ENCODE results near the gene GRIK4.

The GRIK4 gene

DNA sequence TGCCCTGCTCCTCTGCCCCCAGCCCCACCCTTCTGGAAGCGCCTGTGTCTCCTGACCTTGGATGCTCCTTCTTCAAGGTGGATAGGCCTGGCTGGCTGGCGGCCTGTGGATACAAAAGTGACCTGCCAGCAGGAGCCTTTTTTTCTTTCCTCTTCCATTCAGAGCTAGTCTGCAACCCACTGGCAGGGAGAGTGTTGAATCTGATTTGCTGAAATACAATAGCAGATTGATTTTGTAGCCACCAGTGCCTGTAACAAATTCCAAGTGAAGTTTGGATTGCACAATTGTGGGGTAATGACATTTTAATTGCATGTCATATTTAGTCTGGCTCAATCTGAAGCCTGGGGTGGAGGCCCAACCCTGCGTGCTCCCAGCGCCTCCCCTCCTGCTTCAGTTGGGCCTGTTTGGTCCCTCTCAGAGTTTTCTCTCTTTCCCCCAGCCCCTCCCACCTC is 97.2 kb downstream of the GRIK4 start:
- H3K4me3 ChIP-seq (replicated peaks; ENCODE audit: insufficient read depth, low read length) = no peak overlapping the region
- no peak overlapping the region for H3K27ac ChIP-seq (replicated peaks)
- TF ChIP-seq, protein P1, sequence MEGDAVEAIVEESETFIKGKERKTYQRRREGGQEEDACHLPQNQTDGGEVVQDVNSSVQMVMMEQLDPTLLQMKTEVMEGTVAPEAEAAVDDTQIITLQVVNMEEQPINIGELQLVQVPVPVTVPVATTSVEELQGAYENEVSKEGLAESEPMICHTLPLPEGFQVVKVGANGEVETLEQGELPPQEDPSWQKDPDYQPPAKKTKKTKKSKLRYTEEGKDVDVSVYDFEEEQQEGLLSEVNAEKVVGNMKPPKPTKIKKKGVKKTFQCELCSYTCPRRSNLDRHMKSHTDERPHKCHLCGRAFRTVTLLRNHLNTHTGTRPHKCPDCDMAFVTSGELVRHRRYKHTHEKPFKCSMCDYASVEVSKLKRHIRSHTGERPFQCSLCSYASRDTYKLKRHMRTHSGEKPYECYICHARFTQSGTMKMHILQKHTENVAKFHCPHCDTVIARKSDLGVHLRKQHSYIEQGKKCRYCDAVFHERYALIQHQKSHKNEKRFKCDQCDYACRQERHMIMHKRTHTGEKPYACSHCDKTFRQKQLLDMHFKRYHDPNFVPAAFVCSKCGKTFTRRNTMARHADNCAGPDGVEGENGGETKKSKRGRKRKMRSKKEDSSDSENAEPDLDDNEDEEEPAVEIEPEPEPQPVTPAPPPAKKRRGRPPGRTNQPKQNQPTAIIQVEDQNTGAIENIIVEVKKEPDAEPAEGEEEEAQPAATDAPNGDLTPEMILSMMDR (IDR thresholded peaks at IDR 0.05; ENCODE audit: insufficient read depth, low read length) = no peak
- TF ChIP-seq, protein P2, sequence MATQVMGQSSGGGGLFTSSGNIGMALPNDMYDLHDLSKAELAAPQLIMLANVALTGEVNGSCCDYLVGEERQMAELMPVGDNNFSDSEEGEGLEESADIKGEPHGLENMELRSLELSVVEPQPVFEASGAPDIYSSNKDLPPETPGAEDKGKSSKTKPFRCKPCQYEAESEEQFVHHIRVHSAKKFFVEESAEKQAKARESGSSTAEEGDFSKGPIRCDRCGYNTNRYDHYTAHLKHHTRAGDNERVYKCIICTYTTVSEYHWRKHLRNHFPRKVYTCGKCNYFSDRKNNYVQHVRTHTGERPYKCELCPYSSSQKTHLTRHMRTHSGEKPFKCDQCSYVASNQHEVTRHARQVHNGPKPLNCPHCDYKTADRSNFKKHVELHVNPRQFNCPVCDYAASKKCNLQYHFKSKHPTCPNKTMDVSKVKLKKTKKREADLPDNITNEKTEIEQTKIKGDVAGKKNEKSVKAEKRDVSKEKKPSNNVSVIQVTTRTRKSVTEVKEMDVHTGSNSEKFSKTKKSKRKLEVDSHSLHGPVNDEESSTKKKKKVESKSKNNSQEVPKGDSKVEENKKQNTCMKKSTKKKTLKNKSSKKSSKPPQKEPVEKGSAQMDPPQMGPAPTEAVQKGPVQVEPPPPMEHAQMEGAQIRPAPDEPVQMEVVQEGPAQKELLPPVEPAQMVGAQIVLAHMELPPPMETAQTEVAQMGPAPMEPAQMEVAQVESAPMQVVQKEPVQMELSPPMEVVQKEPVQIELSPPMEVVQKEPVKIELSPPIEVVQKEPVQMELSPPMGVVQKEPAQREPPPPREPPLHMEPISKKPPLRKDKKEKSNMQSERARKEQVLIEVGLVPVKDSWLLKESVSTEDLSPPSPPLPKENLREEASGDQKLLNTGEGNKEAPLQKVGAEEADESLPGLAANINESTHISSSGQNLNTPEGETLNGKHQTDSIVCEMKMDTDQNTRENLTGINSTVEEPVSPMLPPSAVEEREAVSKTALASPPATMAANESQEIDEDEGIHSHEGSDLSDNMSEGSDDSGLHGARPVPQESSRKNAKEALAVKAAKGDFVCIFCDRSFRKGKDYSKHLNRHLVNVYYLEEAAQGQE (IDR thresholded peaks at IDR 0.05; ENCODE audit: insufficient replicate concordance, low read depth) = no peak
- no peak for TF ChIP-seq POLR2AphosphoS5 (IDR thresholded peaks at IDR 0.05; ENCODE audit: low read depth)
- TF ChIP-seq GABPA (IDR thresholded peaks at IDR 0.05; ENCODE audit: low read depth) = no peak
- TF ChIP-seq SPI1 (IDR thresholded peaks at IDR 0.05; ENCODE audit: borderline replicate concordance, low read depth) = no peak
- H3K27me3 ChIP-seq (ENCODE audit: insufficient read depth, poor library complexity, severe bottlenecking) = no peaks in the 10 kb centered on the region
- DNase-seq (ENCODE audit: low read depth in 1 of 2, low spot score in 1 of 2) = no peak

DNA sequence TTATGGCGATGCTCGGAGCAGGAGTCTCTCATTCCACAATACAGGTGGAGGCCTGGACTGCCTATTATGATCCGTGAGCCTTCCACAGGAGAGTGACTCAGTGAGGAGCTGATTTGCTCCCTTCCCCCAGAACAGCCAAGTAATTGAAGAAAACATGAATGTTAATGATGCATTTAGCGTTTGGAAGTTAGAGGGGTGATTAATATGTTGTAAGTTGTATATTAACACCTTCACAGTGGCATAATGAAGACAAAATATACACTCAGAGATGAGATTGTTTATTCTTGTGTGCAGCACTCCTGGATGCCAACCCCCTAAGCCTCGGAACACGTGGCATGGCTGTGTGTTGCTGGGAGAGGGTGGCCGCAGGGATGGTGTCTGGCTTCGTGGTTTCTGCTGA is 98.6 kb downstream of the GRIK4 start:
- no peaks in the 10 kb centered on the region for H3K27me3 ChIP-seq (ENCODE audit: insufficient read depth, poor library complexity, severe bottlenecking)
- no peak for DNase-seq (ENCODE audit: low read depth in 1 of 2, low spot score in 1 of 2)
- H3K27ac ChIP-seq (replicated peaks) = no peak overlapping the region
- TF ChIP-seq GABPA (IDR thresholded peaks at IDR 0.05; ENCODE audit: low read depth) (no peak), SPI1 (IDR thresholded peaks at IDR 0.05; ENCODE audit: borderline replicate concordance, low read depth) (no peak)
- TF ChIP-seq, protein P2 (IDR thresholded peaks at IDR 0.05; ENCODE audit: insufficient replicate concordance, low read depth) = no peak
- TF ChIP-seq, protein P1 (IDR thresholded peaks at IDR 0.05; ENCODE audit: insufficient read depth, low read length) = no peak
- no peak overlapping the region for H3K4me3 ChIP-seq (replicated peaks; ENCODE audit: insufficient read depth, low read length)

DNA sequence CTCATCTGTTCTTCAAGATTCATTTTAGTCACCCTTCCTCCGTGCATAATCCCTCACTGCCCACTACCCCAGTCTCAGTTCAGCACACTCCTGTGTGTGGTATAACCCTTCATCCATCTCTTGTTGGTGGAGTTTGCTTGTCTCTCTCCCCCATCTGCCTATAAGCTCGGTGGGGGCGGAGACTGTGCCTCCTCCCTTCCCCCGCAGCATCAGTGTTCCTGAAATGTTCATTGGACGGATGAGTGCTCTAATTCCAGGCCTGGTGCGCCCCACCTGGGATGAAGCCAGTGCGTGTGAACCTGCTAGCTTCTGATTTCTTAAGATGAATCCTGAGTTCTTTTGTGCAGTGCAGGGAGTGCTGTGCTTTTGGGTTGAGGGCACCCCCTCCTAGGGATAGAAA is 100.0 kb downstream of the GRIK4 start:
- Histone ChIP-seq H3K4me3 (replicated peaks; ENCODE audit: insufficient read depth, low read length) (no peak overlapping the region), H3K27me3 (ENCODE audit: insufficient read depth, poor library complexity, severe bottlenecking) (no peaks in the 10 kb centered on the region), H3K27ac (replicated peaks) (no peak overlapping the region)
- no peak for DNase-seq (ENCODE audit: low read depth in 1 of 2, low spot score in 1 of 2)
- TF ChIP-seq GABPA (IDR thresholded peaks at IDR 0.05; ENCODE audit: low read depth) (no peak), POLR2AphosphoS5 (IDR thresholded peaks at IDR 0.05; ENCODE audit: low read depth) (no peak), SPI1 (IDR thresholded peaks at IDR 0.05; ENCODE audit: borderline replicate concordance, low read depth) (no peak)
- TF ChIP-seq, protein P1 (IDR thresholded peaks at IDR 0.05; ENCODE audit: insufficient read depth, low read length) = no peak
- TF ChIP-seq, protein P2 (IDR thresholded peaks at IDR 0.05; ENCODE audit: insufficient replicate concordance, low read depth) = no peak
